ENCODE measurements around the gene KCNQ5.

The KCNQ5 gene

GRCh38 chr6:73108949-73109348 is 487.1 kb downstream of the KCNQ5 start:
- no peak for DNase-seq (ENCODE audit: low read depth, low spot score)

GRCh38 chr6:73109659-73110058 is 487.8 kb downstream of the KCNQ5 start:
- no peak for DNase-seq (ENCODE audit: low read depth, low spot score)

GRCh38 chr6:73116330-73116729 is 494.5 kb downstream of the KCNQ5 start:
- DNase-seq (ENCODE audit: low read depth, low spot score): no peak

- no peak for DNase-seq (ENCODE audit: low read depth, low spot score)
These were observed 499.6 kb downstream of the KCNQ5 start for GRCh38 chr6:73121421-73121993.

GRCh38 chr6:73123632-73124329 is 501.9 kb downstream of the KCNQ5 start:
- no peak for DNase-seq (ENCODE audit: low read depth, low spot score)

GRCh38 chr6:73129653-73130443 is 508.0 kb downstream of the KCNQ5 start:
- peak; percentile 40 for DNase-seq (ENCODE audit: low read depth, low spot score)

GRCh38 chr6:73131706-73132105 is 509.8 kb downstream of the KCNQ5 start:
- DNase-seq (ENCODE audit: low read depth, low spot score): no peak

- no peak for DNase-seq (ENCODE audit: low read depth, low spot score)
These were observed 512.7 kb downstream of the KCNQ5 start for GRCh38 chr6:73134588-73134987.

- no peak for DNase-seq (ENCODE audit: low read depth, low spot score)
These were observed 518.0 kb downstream of the KCNQ5 start for GRCh38 chr6:73139681-73140383.

- DNase-seq (ENCODE audit: low read depth, low spot score): no peak
These were observed 521.7 kb downstream of the KCNQ5 start for GRCh38 chr6:73143551-73143950.

- no peak for DNase-seq (ENCODE audit: low read depth, low spot score)
These were observed 522.7 kb downstream of the KCNQ5 start for GRCh38 chr6:73144516-73144915.

GRCh38 chr6:73145690-73146089 is 523.8 kb downstream of the KCNQ5 start:
- DNase-seq (ENCODE audit: low read depth, low spot score): no peak

- no peak for DNase-seq (ENCODE audit: low read depth, low spot score)
These were observed 529.9 kb downstream of the KCNQ5 start for GRCh38 chr6:73151732-73152131.

- DNase-seq (ENCODE audit: low read depth, low spot score): no peak
These were observed 530.7 kb downstream of the KCNQ5 start for GRCh38 chr6:73152556-73152955.

- DNase-seq (ENCODE audit: low read depth, low spot score): no peak
These were observed 531.3 kb downstream of the KCNQ5 start for GRCh38 chr6:73152966-73153757.

- DNase-seq (ENCODE audit: low read depth, low spot score): no peak
These were observed 535.2 kb downstream of the KCNQ5 start for GRCh38 chr6:73156793-73157767.

GRCh38 chr6:73157870-73158269 is 536.0 kb downstream of the KCNQ5 start:
- DNase-seq (ENCODE audit: low read depth, low spot score): no peak

- no peak for DNase-seq (ENCODE audit: low read depth, low spot score)
These were observed 547.2 kb downstream of the KCNQ5 start for GRCh38 chr6:73169111-73169510.

GRCh38 chr6:73169633-73170032 is 547.8 kb downstream of the KCNQ5 start:
- no peak for DNase-seq (ENCODE audit: low read depth, low spot score)

GRCh38 chr6:73174646-73175045 is 552.8 kb downstream of the KCNQ5 start:
- DNase-seq (ENCODE audit: low read depth, low spot score): no peak

Measured in brain pericyte (primary cell).